Activated CD4-positive, alpha-beta T cell treated with anti-CD3 and anti-CD28 coated beads, Interleukin-2, Interleukin-6, amounts not matched to agents 100 ng/mL and 50 ng/mL, durations not matched to agents 16 hours and 8 hours (primary cell): Measurements from ENCODE around the gene DPH2.

Experiments used
- DNase-seq: peaks from one replicate; pipeline ENCODE4 v3.0.0-alpha.2; 2020

DPH2 gene

DNA sequence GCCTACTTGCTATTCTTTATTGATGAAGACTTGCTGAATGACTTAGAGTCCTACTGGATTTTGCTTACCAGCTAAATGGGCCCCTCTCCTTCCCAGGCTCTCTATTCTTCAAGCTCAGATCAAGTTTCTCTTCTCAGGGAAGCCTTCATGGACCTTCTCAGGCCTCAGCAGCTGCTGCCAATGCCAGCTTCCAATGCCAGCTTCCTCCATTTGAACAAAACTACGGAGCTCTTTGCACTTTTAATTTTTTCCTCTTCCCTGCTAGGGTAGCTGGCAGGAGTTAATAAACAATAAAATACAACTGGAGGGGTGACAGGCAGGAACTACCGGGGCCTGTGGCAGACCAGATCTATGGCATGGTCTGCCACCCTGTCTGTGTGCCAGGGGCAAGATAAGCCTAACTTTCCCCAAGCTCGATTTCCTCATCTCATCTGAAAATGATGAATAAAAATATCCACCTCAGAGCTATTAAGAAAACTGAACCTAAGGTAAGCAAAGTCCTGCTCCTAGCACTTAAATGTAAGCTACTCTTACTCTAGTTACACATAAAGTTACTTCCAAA is 24.1 kb upstream of the DPH2 start:
- DNase-seq = no peak

DNA sequence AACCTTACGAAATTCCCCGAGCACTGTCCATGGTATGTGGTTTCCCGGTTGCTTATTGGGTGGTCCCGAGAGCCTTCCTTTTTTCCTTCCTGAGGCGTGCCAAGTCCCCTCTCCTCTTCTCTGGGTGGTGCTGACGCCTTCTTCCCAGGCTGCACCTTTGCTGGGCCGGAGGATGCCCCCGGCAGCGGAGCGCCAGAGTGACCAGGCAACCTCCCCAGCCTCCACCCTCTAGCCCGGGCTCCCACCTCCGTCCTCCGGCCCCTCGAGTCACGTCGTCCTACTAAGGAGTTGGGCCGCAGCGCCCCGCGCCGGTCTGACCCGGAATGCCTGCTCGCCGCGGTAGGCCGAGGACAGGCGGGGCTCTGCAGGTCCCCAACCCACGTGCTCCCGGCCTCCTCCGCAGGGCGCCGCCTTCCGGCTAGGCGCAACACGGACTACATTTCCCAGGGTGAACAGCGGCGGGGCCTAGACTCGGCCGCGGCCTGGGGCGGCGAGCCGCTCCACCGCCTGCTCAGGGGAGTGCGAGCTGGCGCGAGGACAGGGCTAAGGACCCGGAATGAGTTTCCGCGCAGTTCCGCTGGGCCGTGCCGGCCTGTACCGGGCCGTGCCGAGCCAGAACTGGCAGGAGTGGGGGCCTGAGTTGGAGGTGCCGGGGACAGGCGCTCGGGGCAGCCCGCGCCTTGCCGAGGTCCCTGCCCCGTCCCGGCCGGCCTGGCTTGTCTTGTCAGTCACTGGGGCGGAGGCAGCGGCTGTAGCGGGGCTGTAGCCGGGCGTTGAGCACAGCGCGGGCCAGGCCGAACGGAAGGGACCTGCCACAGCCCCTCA is 23.4 kb upstream of the DPH2 start, which contains the start of gene IPO13:
Gene IPO13 (plus strand): TSS at position 715 of the 825 bp plus-strand sequence. CDS start 651 bp downstream, outside the sequence.
- DNase-seq = peak; percentile 98

DNA sequence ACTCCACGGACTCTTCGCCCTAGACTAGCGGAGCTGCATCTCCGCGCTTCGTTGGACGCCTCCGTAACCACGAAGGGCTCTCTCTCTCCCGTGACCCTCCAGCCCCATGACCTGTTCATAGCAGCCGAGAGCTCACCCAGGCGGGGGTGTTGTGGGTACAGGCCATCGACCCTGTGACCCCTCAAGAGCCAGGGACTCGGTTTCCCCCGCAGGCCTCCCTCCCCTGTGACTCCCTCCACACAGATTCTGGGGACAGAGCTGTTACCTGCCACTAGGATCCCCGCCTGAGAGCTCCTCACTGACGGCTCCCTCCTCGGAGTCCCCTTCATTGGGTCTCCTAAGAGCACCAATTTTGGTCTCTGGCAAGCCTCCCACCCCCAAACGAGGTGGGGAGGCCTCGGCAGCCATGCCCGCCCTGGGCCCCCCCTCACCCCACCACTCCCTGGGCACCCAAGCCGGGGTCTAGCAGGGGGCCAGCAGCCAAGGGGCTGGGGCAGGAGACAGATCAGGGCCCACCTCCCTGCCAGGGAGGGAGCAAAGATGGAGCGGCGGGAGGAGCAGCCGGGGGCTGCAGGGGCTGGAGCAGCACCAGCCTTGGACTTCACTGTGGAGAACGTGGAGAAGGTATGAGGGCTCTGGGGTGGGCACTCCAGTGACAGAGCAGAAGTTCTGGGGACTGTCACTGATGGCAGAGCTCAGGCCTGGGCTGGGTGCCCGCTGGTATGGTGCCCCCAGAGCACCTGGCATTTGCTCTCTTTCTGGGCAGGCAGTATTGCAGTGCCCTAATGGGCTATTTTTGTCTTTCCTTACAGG is 22.5 kb upstream of the DPH2 start:
- DNase-seq = no peak

DNA sequence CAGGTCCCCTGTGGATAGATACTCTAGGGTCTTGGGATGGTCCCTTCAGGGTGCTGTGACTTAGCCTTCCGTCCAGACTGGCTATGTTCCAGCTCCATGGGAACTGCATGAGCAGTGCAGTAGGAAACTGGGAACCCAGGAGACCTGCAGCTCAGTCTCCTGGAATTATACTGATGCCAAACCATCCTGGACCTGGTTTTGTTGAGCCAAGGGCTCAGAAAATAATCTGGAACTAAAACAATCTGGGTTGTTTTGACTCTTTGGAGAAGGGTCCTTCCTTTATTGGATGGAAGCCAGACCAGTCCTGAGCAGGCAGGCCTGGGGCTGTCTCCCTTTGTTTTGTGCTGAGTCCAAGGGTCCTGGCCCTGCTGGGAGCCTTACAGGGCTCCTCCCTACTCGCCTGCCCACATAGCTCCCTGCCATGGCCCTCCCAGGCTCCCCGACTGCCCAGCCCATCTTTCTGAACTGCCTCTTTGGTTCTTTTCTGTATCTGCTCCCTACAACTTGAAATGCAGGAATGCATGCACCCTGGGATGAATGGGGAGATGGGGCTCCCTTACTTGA is 21.9 kb upstream of the DPH2 start:
- no peak for DNase-seq

DNA sequence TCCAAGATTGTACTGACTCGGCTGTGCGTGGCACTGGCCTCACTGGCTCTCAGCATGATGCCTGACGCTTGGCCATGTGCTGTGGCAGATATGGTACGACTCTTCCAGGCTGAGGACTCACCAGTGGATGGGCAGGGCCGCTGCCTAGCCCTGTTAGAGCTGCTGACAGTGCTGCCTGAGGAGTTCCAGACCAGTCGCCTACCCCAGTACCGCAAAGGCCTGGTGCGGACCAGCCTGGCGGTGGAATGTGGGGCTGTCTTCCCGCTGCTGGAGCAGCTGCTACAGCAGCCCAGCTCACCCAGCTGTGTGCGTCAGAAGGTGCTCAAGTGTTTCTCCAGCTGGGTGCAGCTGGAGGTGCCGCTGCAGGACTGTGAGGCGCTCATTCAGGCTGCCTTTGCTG is 20.1 kb upstream of the DPH2 start:
- no peak for DNase-seq

DNA sequence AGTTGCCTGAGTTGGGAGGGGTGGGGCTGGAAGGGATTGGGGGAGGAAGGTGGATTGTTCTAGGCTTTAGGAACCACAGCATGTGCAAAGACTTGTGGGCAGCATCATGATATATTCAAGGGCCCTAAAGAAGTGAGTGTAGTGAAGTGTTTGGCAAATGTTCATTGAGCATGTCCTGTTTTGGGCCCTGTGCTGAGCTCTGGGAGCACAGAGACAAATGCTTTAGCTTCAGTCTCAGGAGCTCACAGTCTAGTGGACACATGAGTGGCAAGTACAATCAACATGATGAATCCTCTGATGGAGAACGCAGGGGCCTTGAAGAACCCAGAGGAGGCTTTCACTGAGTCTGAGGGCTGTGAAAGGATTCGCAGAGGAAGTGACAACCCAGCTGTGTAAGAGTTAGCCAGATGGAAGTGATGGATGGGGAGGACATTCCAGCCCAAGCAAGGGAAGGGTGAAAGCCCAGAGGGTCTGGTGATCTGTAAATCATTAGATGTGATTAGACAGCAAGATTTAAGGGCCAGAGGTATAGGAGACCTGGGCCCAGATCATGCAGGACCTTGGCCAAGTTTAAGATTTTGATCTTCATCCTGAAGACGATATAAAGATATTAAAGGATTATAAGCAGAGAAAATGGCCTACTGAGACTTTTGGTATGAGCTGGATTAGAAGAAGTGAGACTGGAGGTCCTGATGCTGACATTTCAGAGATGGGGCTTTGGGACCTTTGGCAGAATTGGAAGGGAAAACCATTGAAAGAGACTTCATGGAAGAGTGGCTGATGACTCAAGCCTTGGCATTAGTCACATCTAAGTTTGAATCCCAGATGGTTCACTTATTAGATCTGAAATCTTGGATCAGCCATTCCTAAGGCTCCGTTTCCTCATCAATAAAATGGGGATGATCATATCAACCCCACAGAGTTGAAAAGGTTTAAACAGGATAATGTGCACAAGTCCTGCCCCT is 18.5 kb upstream of the DPH2 start:
- DNase-seq = no peak

DNA sequence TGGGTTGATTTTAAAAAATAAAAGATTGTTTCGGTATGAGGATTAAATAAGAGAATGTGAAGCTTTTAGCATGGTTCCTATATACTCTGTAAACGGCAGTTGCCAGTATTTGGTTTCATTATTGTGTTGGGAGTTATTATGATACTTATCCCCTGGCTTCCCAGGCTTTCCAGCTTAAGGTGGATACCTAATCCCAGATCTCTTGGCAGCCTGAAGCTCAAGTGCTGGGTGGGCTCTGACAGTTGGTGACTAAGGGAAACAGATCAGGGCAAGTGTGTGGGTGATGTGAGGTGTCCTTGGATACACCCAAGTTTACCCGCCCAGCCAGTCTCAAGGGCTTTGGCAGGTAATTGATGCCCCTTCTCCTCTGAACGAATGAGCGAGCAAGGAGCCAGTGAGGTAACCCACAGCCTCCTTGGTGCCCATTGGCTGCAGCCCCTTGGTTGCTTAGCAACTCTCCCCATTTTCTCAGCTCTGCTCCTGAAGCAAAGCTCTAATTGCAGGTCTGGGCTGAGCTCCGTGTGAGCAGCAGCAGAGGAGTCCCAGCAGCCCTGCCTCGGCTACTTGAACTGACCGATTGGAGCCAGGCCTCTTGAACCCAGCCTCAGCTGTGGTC is 17.0 kb upstream of the DPH2 start:
- DNase-seq = no peak

DNA sequence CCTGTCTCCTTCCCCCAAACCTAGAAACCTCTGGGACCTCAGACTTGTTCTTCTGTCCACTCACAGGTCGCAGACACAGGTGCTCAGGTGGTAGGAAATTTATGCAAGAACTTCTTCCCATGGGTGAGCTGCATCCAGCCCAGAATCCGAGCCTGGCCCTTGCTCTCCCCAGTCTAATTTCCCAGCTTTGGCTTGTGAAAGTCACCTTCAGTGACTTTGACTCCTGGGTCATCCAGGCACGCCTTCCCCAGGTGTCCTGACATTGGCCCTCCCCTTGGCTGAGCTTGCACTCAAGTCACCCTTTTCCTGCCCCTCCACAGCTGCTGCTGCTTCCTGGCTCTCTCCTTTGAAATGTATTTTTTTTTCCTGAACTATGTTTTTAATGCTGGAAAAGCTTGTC is 16.4 kb upstream of the DPH2 start:
- no peak for DNase-seq

DNA sequence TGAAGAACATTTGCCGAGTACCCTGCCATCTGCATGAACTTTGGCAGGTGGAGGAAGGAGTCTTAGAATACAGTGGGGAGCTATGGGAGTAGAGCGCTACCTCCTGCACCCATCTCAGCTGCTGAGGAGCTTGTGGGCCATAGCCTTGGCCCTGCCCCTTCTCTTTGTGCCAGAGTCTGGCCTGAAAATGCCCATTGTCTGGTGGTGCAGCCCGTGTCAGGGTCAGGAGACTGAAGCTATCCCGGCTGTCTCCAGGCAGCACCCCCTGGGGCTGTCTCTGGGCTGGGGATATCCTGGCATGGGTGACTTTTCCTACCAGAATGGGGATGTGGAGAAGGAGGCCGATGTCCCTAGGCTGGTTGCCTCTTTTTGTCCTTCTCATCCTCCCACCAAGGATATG is 15.8 kb upstream of the DPH2 start:
- DNase-seq = no peak

DNA sequence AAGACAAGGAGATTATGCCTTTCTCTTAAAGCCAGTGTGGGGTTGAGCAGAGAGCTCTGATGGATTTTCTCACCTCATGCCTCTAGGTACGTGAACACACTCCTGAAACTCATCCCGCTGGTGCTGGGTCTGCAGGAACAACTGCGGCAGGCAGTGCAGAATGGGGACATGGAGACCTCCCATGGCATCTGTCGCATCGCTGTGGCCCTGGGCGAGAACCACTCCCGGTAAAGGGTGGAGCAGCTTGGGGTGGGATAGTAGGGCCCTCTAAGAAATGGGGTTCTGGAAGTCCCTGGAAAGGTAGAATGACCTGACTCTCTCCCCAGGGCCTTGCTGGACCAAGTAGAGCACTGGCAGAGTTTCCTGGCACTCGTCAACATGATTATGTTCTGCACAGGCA is 13.6 kb upstream of the DPH2 start:
- no peak for DNase-seq

DNA sequence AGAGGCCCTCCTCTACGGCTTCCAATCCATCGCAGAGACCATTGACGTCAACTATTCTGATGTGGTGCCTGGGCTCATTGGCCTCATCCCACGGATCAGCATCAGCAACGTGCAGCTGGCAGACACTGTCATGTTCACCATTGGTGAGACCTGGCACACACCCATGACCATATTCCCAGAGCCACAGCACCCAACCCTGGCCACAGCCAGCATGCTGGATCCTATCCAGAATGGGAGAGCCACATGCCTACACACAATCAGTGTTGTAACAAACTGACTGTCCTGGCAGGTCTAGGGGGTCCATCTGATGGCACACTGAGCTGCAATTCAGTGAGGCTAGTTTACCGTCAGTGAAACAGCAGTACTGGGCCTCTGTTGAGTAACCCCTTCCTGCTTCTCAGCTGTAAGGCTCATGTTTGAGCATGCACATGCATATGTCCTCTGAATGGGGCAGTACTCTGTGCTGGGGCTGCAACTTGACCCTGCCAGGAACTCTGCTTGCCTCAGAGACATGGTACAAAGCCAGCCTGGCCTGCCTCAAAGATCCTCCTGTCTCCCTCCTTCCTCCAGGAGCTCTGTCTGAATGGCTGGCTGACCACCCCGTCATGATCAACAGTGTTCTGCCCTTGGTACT is 12.3 kb upstream of the DPH2 start:
- no peak for DNase-seq

DNA sequence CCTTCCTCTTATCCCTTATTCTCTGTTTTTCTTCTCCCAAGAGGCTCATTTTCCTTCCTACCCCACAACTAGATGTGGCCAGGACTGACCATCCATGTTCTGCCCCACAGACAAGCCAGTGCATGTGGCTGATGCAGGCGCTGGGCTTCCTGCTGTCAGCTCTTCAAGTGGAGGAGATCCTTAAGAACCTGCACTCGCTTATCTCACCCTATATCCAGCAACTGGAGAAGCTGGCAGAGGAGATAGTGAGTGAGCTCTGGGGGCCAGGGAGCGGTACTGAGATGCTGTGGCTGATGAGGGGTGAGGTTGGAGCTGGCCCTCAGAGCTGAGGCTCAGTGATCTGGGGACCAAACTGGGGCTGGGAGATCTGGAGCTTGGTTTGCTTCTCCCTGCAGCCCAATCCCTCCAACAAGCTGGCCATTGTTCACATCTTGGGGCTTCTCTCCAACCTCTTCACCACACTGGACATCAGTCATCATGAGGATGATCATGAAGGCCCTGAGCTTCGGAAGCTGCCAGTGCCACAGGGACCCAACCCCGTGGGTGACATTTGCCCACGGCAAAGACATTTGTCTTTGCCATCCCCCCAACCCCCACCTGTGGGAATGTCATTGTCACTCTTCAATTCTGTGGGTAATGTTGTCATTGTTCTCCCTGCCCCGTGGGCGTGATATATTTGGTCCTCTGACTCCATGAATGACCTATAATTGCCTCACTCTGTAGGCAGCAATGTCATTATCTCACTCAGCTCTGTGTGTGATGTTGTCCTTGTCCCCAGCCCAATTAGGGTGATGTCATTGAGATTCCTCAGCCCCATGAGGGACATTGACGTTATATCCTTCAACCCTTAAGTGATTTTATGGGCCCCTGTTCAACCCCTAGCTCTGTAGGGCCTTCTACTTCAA is 11.2 kb upstream of the DPH2 start:
- DNase-seq = no peak

DNA sequence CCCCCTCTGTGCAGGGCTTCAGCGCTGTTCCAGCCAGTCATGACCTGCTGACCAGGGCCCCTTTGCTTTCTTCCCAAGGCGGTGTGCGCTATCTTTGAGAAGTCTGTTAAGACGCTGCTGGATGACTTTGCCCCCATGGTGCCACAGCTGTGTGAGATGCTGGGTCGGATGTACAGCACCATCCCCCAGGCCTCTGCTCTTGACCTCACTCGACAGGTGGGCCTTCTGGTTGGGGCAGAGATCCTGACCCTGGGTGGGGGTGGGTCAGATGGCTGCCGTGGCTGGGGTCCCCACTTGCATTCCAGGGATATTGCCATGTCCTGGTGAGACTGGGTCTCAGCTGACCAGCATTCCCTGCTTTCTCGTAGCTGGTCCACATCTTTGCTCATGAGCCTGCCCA is 9.0 kb upstream of the DPH2 start:
- no peak for DNase-seq

DNA sequence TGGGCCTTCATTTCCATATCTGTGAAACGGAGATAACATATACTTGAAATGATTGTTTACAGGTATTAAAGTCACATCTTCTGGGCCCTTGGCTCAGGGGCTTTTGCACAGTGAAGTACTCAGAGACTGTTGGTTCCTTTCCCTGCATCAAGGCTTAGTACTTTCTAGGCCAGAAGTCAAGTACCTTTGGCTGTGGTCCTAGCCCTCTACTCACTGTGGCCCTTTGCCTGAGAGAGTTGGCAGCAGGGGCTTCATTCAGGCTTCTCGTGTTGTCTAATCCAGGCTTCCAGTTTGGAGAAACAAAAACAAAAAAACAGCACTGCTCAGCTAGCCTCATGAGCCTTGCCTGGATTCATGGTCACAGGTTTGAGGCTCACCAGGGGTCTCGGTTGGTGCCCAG is 8.1 kb upstream of the DPH2 start:
- DNase-seq = no peak

DNA sequence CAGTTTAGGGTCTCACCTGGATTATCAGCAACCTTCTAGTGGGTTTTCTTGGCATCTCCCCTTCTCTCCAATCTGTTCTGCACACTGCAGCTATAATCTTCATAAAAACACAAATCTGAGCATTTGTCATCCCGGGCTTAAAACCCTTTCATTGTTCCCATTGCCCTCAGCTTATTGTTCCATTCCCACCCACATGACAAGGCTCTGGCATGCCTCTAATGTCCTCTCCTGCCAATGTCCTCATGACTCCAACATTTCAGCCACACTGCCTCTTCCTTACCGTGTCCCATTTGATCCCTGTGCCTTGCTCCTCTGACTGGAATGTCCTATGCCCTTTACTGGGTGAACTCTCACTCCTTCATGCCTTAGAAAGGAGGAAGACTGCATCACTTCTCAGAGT is 7.5 kb upstream of the DPH2 start:
- DNase-seq = no peak

DNA sequence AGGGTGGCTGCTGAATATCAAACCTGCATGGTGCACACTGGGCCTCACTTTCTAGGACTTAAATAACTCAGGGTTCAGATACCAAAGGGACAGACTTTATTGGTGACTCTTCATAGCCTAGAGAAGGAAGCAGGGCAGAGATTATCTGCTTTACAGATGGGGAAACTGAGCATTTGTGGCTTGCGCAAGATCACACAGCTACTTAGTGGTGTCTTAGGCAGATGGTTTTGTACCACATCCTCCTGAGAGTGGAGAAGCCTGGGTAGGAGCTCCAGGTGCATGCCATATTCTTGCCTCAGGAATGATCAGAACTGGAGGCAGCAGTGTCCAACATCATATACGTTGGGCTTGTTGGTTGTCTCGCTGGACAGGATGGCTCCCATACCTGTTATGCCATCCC is 6.8 kb upstream of the DPH2 start:
- DNase-seq = no peak

DNA sequence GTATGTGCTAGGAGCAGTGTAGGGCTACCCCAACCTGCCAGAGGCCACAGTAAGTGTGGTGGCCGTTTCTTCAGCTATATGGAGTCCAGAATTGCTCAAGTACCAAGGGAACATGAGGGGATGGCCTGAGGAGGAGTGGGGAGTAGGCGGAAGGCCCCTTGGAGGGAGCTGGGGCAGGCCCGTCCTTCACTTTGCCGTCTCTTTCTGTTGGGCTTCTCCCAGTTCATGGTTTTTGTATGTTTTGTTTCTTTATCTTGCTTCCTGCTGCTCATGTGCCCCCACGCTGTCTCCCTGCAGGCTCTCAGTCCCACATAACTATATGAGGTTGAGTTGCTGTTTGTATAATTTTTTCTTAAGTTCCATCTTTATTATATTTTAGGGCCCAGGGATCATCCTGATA is 5.9 kb upstream of the DPH2 start:
- DNase-seq = no peak

DNA sequence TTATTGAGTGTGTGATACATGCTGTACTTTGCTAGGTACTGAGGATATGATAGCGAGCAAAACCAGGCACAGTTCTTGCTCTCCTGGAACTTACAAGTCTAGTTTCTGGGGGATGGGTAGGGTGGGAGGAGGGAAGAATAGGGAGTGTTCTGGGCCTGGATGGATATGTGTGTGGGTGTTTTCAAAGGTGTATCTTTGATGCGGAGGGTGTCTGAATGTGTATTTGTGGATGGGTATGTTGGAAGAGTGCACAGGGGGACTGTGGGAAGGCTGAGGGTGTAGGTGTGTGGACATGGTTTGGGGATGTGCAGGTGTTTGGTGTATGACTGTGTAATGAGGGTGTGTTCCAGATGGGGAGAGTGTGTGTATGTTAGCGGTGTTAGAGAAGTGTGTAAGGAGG is 4.5 kb upstream of the DPH2 start:
- DNase-seq = no peak

DNA sequence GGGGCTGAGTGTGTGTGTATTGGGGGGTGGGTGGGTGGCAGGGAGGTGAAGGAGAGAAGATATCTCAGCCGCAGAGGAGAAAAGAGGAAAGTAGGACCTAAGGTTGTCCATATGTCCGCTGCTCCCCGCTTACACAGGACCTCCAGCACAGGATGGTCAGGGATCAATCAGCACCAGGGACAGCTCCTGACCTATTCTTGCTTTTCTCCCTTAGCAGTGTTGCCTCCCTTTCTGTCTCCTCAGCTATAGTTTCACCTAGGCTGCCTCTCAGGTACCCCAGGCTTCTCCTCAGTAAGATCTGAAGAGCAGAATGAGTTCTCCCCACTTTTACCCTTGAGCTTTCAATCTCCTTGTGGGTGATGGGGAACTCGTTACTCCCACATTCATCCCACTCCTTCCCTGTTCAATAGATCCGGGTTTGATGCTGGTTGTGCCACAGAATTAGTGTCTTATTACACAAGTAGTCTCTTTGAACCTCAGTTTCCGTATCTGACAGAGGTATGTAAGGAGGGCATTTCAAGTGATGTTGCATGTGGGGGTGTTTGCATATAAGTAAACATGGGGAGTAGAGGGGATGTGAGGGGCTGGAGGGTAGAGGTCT is 1.4 kb upstream of the DPH2 start:
- no peak for DNase-seq

DNA sequence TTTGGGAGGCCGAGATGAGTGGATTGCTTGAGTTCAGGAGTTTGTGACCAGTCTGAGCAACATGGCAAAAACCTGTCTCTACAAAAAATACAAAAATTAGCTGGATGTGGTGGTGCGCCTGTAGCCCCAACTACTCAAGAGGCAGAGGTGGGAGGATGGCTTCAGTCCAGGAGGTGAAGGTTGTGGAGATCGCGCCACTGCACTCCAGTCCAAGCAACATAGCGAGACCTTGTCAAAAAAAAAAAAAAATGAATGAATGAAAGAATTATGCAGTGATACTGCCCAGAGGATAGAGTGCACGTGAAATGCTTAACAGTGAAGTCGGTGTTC is 429 bp upstream of the DPH2 start:
- DNase-seq = no peak
